Caco-2 (cell line): ENCODE measurements around the gene SLC10A7. TPM values are rescaled to one million over a fixed set of nuclear protein-coding genes. Genes with fewer than 3 reads are reported as not detected.

ENCODE experiments used
- BruUV-seq: library from RNA; stranded (reverse); fragments of 400-500 nt; replicated peaks from 2 replicates; lab custom pipeline; 2021; lab: Mats Ljungman, UMichigan
- CTCF ChIA-PET: fragments of 300-600 bp; sonication (Branson Sonifier 250); formaldehyde crosslinking; loops from one replicate; lab custom pipeline; 2022; ENCODE audit warnings: antibody characterized with exemption; lab: Charles Lee
- POLR2A ChIA-PET: fragments of 300-600 bp; sonication (Branson Sonifier 250); formaldehyde crosslinking; loops from one replicate; lab custom pipeline; 2022; ENCODE audit warnings: antibody characterized with exemption; lab: Charles Lee
- DNase-seq, 2 experiments: peaks; one replicate each; pipeline versions ENCODE4 v3.0.0 to v3.0.0-alpha.2; 2020 to 2022
- H3K27me3 ChIP-seq: replicated peaks from 2 replicates; pipeline ENCODE4 v1.6.0; 2011; ENCODE audit warnings: low read length; ENCODE audit not compliant: control insufficient read depth, insufficient read depth
- H3K36me3 ChIP-seq: 2 replicates; pipeline ENCODE4 v1.5.1; 2011; ENCODE audit warnings: low read length; ENCODE audit not compliant: control insufficient read depth, insufficient read depth
- H3K4me1 ChIP-seq: fragments of 250-450 bp; sonication (Bioruptor Pico); 2 replicates; pipeline ENCODE4 v1.5.1; 2020; ENCODE audit warnings: mild to moderate bottlenecking
- H3K4me3 ChIP-seq: 2 replicates; pipeline ENCODE4 v1.5.1; 2011; ENCODE audit warnings: low read depth, mild to moderate bottlenecking, control low read depth, low read length
- H3K9me3 ChIP-seq: fragments of 250-450 bp; sonication (Bioruptor Pico); 2 replicates; pipeline ENCODE4 v1.5.1; 2020; ENCODE audit warnings: mild to moderate bottlenecking, moderate library complexity
- H3K27ac Mint-ChIP-seq: one replicate; pipeline ENCODE4 v1.8.0; 2022; ENCODE audit warnings: mixed read lengths; ENCODE audit not compliant: unreplicated experiment
- H3K27me3 Mint-ChIP-seq: one replicate; pipeline ENCODE4 v1.8.0; 2022; ENCODE audit warnings: mixed read lengths; ENCODE audit not compliant: insufficient read depth, unreplicated experiment
- H3K36me3 Mint-ChIP-seq: one replicate; pipeline ENCODE4 v1.8.0; 2022; ENCODE audit warnings: mild to moderate bottlenecking, mixed read lengths; ENCODE audit not compliant: insufficient read depth, unreplicated experiment
- H3K4me1 Mint-ChIP-seq: one replicate; pipeline ENCODE4 v1.8.0; 2022; ENCODE audit warnings: low read depth, mixed read lengths; ENCODE audit not compliant: unreplicated experiment
- H3K4me3 Mint-ChIP-seq: one replicate; pipeline ENCODE4 v1.8.0; 2022; ENCODE audit warnings: mild to moderate bottlenecking, moderate library complexity, mixed read lengths; ENCODE audit not compliant: unreplicated experiment
- H3K9me3 Mint-ChIP-seq: one replicate; pipeline ENCODE4 v1.8.0; 2022; ENCODE audit warnings: mixed read lengths; ENCODE audit not compliant: unreplicated experiment
- CTCF ChIP-seq, 2 experiments: fragments of 200-600 bp in 1 of 2; IDR thresholded peaks; 1 replicate in 1 of 2; 2 replicates in 1 of 2; pipeline versions ENCODE4 v1.5.1 to v1.8.0; 2011 to 2022; ENCODE audit warnings: antibody characterized with exemption in 1 of 2, control low read depth in 1 of 2, inconsistent platforms in 1 of 2, low read depth in 1 of 2, low read length in 1 of 2, mild to moderate bottlenecking in 1 of 2, moderate library complexity in 1 of 2; ENCODE audit not compliant: insufficient read depth in 1 of 2, severe bottlenecking in 1 of 2, unreplicated experiment in 1 of 2
- intact Hi-C: fragments of 100-400 bp; cut with micrococcal nuclease; formaldehyde crosslinking; loops from one replicate; pipeline ENCODE4 v1.10.0; 2022; ENCODE audit not compliant: unreplicated experiment
- total RNA-seq: library from RNA; stranded (reverse); gene quantifications from 2 replicates; pipeline ENCODE4 v1.2.3, GENCODE V29; 2022

SLC10A7 gene
- total RNA-seq, 1 experiment from 2014 or later, result 12.1 TPM

- ChIA-PET CTCF (no interaction called here), POLR2A (no interaction called here)
- no peak overlapping the region for H3K27ac Mint-ChIP-seq
- DNase-seq, result no peak
- Histone ChIP-seq H3K36me3 (no peaks in the 10 kb centered on the region), H3K9me3 (no peaks in the 10 kb centered on the region), H3K4me1 (no peaks in the 10 kb centered on the region), H3K4me3 (no peak overlapping the region), H3K27me3 (no peaks in the 10 kb centered on the region; the same call in 1 of the 2 replicates)
- no peaks in the 10 kb centered on the region for H3K4me1 Mint-ChIP-seq
- H3K4me3 Mint-ChIP-seq, result no peak overlapping the region
- no TSS peak for BruUV-seq
- no peak for TF ChIP-seq CTCF (IDR thresholded peaks at IDR 0.05; ENCODE audit: insufficient read depth in 1 of 2, low read depth in 1 of 2, low read length in 1 of 2, severe bottlenecking in 1 of 2, unreplicated experiment in 1 of 2)
- intact Hi-C loops, result no loop called here
- H3K27me3 Mint-ChIP-seq, result no peaks in the 10 kb centered on the region
- H3K36me3 Mint-ChIP-seq, result no peaks in the 10 kb centered on the region
- H3K9me3 Mint-ChIP-seq, result no peaks in the 10 kb centered on the region
Measured at GRCh38 chr4:146222313-146222712, 299.4 kb downstream of the SLC10A7 start.

GRCh38 chr4:146214238-146214637 lies 307.5 kb downstream of the SLC10A7 start, which contains the start of gene REELD1:
TSS of gene REELD1 (plus strand) at chr4:146214538. CDS start at chr4:146216953, 2,415 bp downstream.
- Histone ChIP-seq H3K27me3 (no peaks in the 10 kb centered on the region), H3K9me3 (no peaks in the 10 kb centered on the region), H3K4me3 (no peak within 1 kb of the TSS), H3K36me3 (no peaks in the 10 kb centered on the region), H3K4me1 (no peaks in the 10 kb centered on the region)
- H3K4me1 Mint-ChIP-seq, result no peaks in the 10 kb centered on the region
- H3K9me3 Mint-ChIP-seq, result no peaks in the 10 kb centered on the region
- BruUV-seq, result no TSS peak
- no peaks in the 10 kb centered on the region for H3K36me3 Mint-ChIP-seq
- CTCF ChIA-PET, result no interaction called here
- H3K27me3 Mint-ChIP-seq, result peaks cover 10% of the 10 kb centered on the region
- no peak within 1 kb of the TSS for H3K4me3 Mint-ChIP-seq
- intact Hi-C loops, result no loop called here
- POLR2A ChIA-PET, result no interaction called here
- no peak within 1 kb of the TSS for H3K27ac Mint-ChIP-seq
- TF ChIP-seq CTCF (IDR thresholded peaks at IDR 0.05; ENCODE audit: insufficient read depth in 1 of 2, low read depth in 1 of 2, low read length in 1 of 2, severe bottlenecking in 1 of 2, unreplicated experiment in 1 of 2), result no peak
- DNase-seq, result no peak

- Mint-ChIP-seq H3K27ac (no peak overlapping the region), H3K9me3 (no peaks in the 10 kb centered on the region)
- no peaks in the 10 kb centered on the region for H3K4me1 ChIP-seq
Measured at GRCh38 chr4:146212781-146213180, 309.0 kb downstream of the SLC10A7 start.

More at GRCh38 chr4:146212781-146213180, 309.0 kb downstream of the SLC10A7 start:
- Histone ChIP-seq H3K36me3 (no peaks in the 10 kb centered on the region), H3K9me3 (no peaks in the 10 kb centered on the region), H3K4me3 (no peak overlapping the region), H3K27me3 (no peaks in the 10 kb centered on the region)
- H3K4me3 Mint-ChIP-seq, result no peak overlapping the region
- H3K36me3 Mint-ChIP-seq, result no peaks in the 10 kb centered on the region
- ChIA-PET POLR2A (no interaction called here), CTCF (no interaction called here)
- no peaks in the 10 kb centered on the region for H3K4me1 Mint-ChIP-seq
- DNase-seq, result no peak
- intact Hi-C loops, result no loop called here
- BruUV-seq, result no TSS peak
- peaks cover 12% of the 10 kb centered on the region for H3K27me3 Mint-ChIP-seq
- TF ChIP-seq CTCF (IDR thresholded peaks at IDR 0.05; ENCODE audit: insufficient read depth in 1 of 2, low read depth in 1 of 2, low read length in 1 of 2, severe bottlenecking in 1 of 2, unreplicated experiment in 1 of 2), result no peak
